ENCODE measurements around the gene RFC1. TPM values are rescaled to one million over a fixed set of nuclear protein-coding genes. Genes with fewer than 3 reads are reported as not detected.

Gene RFC1, protein sequence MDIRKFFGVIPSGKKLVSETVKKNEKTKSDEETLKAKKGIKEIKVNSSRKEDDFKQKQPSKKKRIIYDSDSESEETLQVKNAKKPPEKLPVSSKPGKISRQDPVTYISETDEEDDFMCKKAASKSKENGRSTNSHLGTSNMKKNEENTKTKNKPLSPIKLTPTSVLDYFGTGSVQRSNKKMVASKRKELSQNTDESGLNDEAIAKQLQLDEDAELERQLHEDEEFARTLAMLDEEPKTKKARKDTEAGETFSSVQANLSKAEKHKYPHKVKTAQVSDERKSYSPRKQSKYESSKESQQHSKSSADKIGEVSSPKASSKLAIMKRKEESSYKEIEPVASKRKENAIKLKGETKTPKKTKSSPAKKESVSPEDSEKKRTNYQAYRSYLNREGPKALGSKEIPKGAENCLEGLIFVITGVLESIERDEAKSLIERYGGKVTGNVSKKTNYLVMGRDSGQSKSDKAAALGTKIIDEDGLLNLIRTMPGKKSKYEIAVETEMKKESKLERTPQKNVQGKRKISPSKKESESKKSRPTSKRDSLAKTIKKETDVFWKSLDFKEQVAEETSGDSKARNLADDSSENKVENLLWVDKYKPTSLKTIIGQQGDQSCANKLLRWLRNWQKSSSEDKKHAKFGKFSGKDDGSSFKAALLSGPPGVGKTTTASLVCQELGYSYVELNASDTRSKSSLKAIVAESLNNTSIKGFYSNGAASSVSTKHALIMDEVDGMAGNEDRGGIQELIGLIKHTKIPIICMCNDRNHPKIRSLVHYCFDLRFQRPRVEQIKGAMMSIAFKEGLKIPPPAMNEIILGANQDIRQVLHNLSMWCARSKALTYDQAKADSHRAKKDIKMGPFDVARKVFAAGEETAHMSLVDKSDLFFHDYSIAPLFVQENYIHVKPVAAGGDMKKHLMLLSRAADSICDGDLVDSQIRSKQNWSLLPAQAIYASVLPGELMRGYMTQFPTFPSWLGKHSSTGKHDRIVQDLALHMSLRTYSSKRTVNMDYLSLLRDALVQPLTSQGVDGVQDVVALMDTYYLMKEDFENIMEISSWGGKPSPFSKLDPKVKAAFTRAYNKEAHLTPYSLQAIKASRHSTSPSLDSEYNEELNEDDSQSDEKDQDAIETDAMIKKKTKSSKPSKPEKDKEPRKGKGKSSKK
- total RNA-seq, result 15.0 and 16.8 TPM in 2 replicates

DNA sequence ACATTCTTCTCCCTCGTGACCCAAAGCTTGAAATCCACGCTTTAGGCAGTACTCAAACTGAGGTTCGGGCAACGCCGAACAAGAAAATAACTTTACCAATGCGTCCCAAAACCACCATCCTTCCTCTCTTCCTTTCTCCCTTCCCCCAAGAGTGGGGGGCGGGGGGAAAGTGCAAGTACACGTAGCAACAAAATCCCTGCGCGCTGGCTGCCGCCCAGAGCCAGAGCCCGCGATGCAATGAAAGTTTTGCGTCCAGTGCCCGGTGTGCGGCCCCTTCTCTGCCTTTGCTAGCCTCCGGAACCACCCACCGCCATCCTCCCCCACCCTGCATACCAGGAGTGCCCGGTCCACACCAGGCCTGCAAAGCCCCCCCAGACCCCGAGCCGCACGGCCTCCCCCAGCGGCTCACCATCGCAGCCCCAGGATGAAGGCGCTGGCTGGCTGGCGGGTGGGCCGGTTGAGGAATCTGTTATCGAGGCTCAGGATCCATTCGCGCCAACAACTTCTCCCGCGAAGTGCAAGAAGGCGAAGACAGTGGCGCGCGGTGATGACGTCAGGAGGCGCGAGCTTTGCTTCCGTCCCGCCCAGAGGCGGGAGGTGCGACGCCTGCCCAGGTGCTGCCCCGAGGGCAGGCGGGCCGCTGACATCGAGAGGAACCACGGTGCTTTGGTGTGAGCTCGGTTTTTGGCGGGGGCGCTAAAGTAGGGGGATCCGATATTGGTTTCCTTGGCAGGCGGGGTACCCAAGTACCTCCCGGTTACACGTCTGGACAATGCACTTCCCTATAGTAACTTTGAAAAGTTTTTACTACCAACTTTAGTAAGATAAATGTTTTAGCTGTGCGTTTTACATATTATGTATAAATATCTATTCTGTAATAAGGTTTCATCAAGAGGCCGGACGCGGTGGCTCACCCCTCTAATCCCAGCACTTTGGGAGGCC is at the start of gene RFC1:
RFC1 (minus strand) TSS at position 533 of the 942 bp plus-strand sequence; CDS start at position 412, 121 bp downstream.

DNA sequence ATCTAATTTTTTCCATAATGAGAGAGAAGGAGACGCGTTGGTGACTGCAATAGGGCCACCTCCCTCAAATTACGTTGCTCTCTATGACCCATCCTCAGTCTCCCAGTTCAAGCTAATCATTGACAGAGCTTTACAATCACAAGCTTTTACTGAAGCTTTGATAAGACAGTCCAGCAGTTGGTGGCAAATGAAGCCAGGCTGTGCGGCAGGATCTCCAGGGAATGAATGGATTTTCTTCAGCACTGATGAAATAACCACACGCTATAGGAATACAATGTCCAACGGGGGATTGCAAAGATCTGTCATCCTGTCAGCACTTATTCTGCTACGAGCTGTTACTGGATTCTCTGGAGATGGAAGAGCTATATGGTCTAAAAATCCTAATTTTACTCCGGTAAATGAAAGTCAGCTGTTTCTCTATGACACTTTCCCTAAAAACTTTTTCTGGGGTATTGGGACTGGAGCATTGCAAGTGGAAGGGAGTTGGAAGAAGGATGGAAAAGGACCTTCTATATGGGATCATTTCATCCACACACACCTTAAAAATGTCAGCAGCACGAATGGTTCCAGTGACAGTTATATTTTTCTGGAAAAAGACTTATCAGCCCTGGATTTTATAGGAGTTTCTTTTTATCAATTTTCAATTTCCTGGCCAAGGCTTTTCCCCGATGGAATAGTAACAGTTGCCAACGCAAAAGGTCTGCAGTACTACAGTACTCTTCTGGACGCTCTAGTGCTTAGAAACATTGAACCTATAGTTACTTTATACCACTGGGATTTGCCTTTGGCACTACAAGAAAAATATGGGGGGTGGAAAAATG is 40.8 kb upstream of the RFC1 start, which contains the start of gene KLB:
KLB (plus strand) TSS at position 168 of the 821 bp plus-strand sequence; CDS start at position 188, 20 bp downstream.

Other genes with a start within 250 kb of the RFC1 start
- 12.8 and 19.9 TPM in 2 replicates for gene WDR19, start 183.8 kb downstream of the RFC1 start, total RNA-seq
- gene KLB, start 40.6 kb upstream of the RFC1 start, total RNA-seq, result not detected in 2 replicates
- 3,792 and 4,113 TPM in 2 replicates for gene RPL9, start 92.6 kb upstream of the RFC1 start, total RNA-seq
- gene LIAS, start 92.7 kb upstream of the RFC1 start, total RNA-seq, result 4.9 and 6.5 TPM in 2 replicates
- 100 and 106 TPM in 2 replicates for gene UGDH, start 161.1 kb upstream of the RFC1 start, total RNA-seq